HFF-Myc (cell line): ENCODE data around the gene TOX2.

Experiments
- DNase-seq: peaks from one replicate; pipeline ENCODE4 v3.0.0-alpha.2; 2011; ENCODE audit warnings: low read depth; ENCODE audit errors: extremely low read depth
- H3K4me3 ChIP-seq: replicated peaks from 2 replicates; pipeline ENCODE4 v1.5.1; 2011; ENCODE audit warnings: low read depth, mild to moderate bottlenecking, control low read depth, low read length
- CTCF ChIP-seq: IDR thresholded peaks from 2 replicates; pipeline ENCODE4 v1.5.1; 2012; ENCODE audit warnings: mild to moderate bottlenecking, low read depth, low read length, control low read depth; ENCODE audit errors: missing control alignments

Gene TOX2

GRCh38 chr20:43926287-43927050 is 11.8 kb downstream of the TOX2 start:
- DNase-seq: no peak
- no peak overlapping the region for H3K4me3 ChIP-seq
- TF ChIP-seq CTCF: no peak

GRCh38 chr20:43931976-43932375 is 17.3 kb downstream of the TOX2 start:
- no peak for TF ChIP-seq CTCF
- no peak for DNase-seq
- no peak overlapping the region for H3K4me3 ChIP-seq

- DNase-seq: no peak
- no peak overlapping the region for H3K4me3 ChIP-seq
- TF ChIP-seq CTCF: no peak
Observed at GRCh38 chr20:43934833-43935232, 20.2 kb downstream of the TOX2 start.

- DNase-seq: no peak
- no peak for TF ChIP-seq CTCF
- H3K4me3 ChIP-seq: no peak overlapping the region
Observed at GRCh38 chr20:43936104-43936770, 21.6 kb downstream of the TOX2 start.

GRCh38 chr20:43936805-43937204 is 22.2 kb downstream of the TOX2 start:
- no peak for TF ChIP-seq CTCF
- H3K4me3 ChIP-seq: no peak overlapping the region
- DNase-seq: no peak

- no peak for TF ChIP-seq CTCF
- no peak overlapping the region for H3K4me3 ChIP-seq
- DNase-seq: no peak
Observed at GRCh38 chr20:43937591-43937990, 22.9 kb downstream of the TOX2 start.
